HG02571 (cell line): Measurements from ENCODE around the gene EIF4G3.
"Not testable (repeated sequence)": the region's sequence is repeated elsewhere in the genome, so short reads cannot be mapped to it uniquely, and the experiment has no call there.

ENCODE experiments used
- ATAC-seq: cut with Tn5 transposase; IDR thresholded peaks from one replicate; pipeline ENCODE4 v1.9.1; 2021; ENCODE audit warnings: mild to moderate bottlenecking, moderate library complexity; ENCODE audit not compliant: unreplicated experiment

The EIF4G3 gene

DNA sequence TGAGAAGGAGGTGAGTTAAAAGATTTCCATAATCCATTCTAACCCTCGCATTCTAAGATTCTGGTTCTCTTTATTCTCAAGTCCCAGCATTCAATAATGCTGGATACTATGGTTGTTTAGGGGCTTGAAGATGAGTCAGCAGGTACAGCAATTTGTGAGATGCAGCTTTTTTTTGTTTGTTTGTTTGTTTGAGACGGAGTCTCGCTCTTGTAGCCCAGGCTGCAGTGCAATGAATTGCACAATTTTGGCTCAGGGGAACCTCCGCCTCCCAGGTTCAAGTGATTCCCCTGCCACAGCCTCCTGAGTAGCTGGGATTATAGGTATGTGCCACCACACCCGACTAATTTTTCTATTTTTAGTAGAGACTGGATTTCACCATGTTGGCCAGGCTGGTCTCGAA, 23.3 kb downstream of the EIF4G3 start:
- no peak for ATAC-seq

DNA sequence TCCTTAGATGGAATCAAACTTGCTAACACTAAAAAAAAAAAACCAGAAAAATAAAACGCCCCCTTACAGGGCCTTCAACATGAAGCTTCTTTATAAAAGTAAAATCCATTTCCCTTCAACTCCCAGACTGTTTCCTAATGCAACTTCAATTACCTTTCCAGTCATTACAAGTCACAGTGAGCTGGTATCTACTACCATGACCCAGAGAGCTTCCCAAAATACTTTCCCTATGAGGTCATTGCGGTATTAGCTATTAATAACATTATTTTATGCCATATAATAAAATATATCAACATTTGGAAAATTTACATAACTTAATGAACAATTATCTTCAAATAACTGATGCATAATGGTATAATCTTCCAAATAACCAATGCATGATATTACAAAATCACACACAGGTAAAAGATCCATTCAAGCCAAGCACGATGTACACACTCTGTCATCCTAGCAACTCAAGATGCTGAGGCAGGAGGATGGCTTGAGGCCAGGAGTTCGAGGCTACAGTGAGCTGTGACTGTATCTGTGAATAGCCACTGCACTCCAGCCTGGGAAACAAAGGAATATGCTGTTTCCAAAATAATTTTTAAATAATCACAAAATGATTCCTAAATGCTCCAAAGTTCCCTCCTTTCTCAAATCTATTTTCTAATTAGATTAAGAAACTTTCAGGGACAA, 24.1 kb downstream of the EIF4G3 start:
- ATAC-seq: no peak

DNA sequence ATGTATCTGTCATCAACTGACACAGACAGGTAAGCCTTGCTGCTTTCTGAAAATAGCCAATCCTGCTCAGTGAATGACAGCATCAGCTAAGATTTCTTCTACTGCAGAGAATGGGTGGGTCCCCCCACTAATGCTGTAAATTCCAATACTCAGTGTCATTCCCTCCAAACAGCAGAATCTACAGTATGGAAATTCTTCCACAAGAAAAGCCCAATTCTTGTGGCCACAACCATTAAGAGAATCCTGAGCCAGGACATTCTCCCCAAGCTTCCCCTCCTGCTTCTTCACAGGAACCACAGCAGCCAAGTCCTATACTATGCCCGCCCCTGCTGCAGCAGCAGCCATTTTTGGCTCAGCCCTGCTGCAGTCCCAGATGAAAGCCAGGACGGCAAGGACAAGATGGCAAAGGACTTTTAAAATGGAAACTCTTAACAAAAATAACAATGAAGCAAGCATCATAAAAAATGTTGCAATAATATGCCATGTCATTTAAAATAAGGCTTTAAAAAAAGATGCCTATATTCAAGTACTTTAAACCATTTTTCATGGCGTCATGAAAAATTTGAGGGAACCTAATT, 26.8 kb downstream of the EIF4G3 start:
- no peak for ATAC-seq

DNA sequence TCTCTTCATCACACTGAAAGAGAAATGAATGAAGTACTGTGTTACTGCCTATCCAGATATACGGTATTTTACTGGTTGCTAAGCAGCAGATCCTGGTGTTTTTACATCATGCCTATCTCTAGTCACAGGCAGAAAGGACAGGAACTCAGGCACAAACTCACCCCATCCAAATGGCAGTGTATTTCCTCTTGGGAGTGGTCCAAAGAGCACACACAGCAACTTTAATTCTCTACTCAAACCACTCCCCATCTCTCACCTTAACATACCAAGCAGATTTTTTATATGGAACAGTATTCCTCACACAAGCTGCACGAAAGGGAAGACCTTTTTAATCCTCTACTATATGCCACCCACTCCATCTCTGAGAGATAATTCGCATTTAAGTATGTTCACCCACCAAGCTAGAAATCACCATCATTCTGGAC, 27.3 kb downstream of the EIF4G3 start:
- no peak for ATAC-seq

DNA sequence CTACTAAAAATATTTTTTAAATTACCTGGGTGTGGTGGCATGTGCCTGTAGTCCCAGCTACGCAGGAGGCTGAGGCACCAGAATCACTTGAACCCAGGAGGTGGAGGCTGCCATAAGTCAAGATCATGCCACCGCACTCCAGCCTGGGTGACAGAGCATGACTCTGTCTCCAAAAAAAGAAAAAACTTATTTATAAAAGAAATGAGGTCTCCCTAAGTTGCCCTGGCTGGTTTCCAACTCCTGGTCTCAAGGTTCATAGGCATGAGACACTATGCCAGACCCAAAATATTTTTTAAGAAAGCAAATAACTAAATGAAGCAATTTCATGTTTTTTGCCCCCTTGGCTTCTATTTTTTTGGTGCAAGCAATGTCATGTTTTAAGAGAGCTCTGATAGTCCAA, 32.9 kb downstream of the EIF4G3 start:
- ATAC-seq: no peak

DNA sequence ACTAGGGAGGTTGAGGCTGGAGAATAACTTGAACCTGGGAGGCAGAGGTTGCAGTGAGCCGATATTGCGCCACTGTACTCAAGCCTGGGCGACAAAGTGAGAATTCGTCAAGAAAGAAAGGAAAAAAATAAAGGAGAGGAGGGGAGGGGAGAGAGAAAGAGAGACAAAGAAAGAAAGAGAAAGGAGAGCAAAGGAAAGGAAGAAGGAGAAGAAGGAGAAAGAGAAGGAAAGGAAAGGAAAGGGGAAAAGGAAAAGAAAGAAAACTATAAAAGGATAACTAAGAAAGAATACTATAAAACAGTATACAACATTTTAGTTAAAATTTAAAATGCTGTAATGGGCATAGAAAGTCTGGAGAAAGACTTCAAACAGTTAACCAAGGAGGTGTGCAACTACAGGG, 33.6 kb downstream of the EIF4G3 start:
- no peak for ATAC-seq

DNA sequence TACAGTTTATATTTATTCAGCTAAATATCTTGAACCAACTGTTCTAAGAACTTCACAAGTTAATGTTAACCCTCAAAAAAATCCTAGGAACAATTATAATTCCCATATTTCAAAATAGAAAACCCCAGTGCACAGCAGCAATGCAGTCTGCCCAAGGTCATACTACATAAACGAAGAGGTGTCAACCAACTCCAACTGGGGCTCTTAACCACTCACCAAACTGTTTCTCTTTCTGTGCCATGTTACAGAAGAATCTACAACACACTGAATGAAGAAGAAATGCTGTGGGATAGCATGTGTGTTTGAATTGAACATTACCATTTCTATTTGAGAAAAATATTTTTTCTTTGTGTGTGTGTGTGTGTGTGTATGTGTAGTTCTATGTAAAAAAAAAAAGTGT, 35.7 kb downstream of the EIF4G3 start:
- no peak for ATAC-seq

DNA sequence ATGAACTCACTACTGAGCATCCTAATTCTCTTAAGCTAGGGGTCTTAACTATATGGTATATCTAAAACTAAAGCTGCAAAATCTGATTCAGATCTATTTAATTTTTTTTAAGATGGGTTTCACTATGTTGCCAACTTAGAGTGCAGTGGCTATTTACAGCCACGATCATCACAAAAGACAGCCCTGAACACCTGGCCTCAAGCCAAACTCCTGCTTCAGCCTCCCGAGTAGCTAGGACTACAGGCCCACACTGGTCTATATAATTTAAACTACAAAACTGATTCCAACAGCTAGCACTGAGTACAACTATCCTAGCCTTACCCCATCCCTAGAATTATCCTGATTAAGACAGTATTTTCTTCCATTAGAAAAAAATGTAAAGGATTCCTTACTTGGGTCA, 37.1 kb downstream of the EIF4G3 start:
- no peak for ATAC-seq

DNA sequence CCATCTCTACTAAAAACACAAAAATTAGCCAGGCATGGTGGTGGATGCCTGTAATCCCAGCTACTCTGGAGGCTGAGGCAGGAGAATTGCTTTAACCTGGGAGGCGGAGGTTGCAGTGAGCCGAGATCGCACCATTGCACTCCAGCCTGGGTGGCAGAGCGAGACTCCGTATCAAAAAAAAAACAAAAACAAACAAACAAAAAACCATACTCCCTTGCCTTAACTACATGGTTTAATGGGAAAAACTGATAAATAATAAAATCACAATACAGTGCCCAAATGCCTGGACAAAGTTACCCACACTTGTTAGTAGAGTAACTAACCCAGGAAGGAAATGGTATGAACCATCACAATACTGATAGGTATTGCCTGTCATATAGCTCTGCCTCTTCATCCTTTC, 40.4 kb downstream of the EIF4G3 start:
- not testable (repeated sequence) for ATAC-seq

DNA sequence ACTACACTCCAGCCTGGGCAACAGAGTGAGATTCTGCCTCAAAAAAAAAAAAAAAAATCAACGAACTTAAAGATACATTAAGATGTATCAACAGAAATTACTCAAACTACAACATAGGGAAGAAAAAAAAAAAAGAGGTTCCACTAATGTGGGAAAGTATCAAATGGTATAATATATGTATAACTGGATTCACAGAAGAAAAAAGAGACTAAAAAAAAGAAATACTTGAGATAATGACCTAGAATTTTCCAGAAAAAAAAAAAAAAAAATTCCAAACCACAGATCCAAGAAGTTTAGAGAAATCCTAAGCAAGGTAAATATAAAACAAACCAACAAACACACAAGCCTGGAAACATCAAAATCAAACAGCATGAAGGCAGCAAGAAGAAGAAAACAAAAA, 45.5 kb downstream of the EIF4G3 start:
- no peak for ATAC-seq

DNA sequence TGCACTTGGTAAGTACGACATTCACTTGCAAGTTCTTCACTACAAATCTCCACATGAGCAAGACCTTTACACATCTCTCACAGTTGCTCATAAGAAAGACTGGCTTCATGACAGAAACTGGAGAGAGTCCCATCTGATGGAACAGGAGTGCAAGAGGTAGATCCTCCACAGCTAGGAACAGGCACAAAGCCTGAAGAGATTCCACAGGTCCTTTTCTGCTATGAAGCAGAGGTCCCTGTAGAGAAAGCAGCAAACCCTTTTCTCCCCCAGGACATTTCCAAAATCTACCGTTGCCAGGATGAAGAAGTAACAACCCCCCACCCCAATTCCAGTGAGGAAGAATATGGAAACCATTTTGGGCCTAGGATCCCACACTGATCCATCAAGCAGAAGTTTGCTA, 47.3 kb downstream of the EIF4G3 start:
- no peak for ATAC-seq

DNA sequence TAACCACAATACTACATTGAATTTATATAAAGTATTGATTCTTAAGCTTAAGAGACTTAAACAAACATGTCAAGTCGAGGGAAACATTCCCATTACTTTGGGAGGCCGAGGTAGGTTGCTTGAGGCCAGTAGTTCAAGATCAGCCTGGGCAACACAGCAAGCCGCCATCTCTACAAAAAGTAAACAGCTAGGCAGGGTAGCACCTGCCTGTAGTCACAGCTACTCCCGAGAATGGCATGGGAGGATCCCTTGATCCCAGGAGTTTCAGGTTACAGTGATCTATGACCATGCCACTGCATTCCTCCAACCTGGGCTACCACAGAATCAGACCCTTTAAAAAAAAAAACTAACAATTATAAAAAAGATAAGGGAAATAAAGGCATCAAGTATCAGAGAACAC, 50.4 kb downstream of the EIF4G3 start:
- no peak for ATAC-seq

DNA sequence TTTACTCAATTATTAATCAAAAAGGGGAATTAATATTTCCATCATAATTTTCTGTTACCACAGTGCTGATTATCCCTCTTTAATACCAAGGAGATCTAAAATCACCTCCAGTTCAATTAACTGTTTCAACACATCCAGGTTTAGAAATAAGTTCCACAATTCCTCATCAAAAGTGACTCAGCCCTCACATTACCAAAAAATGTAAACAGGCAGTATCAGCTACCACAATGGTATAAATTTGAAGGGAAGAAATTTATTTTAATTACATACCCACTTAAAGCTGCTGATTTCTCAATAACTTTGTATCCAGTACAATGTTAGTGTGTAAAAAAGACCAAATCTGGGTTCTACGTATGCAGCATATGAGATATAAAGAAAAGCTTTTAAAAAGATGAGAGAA, 51.9 kb downstream of the EIF4G3 start:
- no peak for ATAC-seq

DNA sequence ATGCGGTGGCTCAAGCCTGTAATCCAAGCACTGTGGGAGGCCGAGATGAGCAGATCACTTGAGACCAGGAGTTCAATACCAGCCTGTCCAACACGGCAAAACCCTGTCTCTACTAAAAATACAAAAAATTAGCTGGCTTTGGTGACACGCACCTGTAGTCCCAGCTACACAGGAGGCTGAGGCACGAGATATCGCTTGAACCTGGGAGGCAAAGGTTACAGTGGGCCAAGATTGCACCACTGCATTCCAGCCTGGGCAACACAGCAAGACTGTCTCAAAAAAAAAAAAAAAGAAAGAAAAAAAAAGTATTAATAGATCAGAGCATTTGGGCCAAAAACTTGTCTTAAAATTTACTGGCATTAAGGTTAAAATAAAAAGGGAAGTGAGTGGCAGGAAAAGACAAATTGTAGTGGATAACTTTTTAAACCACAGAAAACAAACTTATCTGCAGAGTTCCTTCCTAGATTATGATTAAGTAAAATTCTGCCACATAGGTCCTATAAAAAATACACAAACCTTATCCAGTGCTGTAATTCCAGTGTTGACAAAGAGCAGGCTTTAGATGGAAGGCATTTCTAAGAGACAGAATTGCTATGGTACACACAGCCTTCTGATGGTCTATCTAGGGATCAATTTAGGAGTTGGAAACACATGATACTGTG, 53.3 kb downstream of the EIF4G3 start:
- no peak for ATAC-seq

DNA sequence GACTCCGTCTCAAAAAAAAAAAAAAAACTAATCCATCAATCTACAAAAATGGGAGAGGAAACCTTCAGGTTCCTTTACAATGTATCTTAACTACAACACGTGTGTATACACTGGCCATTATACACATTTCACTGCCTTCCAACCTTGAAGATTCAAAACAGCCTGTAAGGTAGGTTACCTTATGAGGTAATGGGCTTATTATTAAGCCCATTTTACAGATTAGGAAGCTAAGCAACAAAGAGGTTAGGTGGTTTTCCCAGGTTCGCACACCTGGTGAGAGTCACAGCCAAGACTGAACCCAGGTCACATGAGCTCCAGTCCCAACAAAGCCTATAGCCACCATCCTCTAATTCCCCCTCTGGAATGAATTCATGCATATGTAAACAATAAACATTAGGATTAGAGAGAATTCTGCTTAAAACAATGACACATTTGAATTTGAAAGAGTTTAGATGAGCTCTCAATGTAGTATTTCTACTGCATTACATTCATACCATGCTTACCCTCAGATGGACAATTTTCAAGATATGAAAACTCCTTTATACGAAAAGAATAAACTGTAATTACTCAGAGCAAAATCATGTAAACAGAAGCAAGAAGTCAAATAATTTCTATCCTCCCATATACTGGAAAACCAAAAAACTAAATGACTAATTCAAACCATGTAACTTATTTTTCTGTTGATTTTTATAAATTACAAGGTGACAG, 54.8 kb downstream of the EIF4G3 start:
- no peak for ATAC-seq

DNA sequence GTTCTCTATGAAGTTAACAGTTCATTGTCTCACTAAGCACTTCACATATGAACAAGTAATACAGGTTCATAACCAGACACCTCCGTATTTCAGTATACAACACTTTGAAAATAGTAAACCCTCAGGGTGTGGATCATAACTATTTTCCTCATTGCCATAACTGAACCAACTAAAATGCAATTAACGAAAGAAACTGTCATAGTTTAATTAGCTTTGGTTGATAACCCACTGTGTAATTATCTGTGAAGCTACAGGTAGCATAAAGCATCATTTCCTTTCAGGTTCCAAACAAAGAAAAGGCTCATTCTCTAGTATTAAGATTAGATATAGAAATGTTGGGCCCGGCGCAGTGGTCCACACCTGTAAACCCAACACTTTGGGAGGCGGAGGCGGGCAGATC, 58.5 kb downstream of the EIF4G3 start:
- no peak for ATAC-seq

DNA sequence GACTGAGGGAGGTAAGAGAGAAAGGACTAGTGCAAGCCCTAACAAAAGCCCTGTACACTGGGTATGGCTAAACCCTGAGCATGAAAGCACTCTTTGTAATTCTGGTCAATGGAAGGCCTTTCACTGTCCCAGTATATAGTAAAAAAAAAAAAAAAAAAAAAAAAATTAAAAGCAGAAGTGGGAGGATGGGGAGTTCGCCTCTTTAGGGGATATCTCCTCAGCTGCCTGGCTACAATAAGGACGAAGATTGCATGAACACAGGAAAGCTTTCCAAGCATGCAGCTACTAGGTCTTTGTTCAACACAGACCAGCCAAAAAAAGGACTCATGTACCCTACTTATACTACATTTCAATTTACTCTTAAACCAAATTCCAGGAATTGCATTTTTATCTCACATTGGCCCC, 59.1 kb downstream of the EIF4G3 start:
- no peak for ATAC-seq

DNA sequence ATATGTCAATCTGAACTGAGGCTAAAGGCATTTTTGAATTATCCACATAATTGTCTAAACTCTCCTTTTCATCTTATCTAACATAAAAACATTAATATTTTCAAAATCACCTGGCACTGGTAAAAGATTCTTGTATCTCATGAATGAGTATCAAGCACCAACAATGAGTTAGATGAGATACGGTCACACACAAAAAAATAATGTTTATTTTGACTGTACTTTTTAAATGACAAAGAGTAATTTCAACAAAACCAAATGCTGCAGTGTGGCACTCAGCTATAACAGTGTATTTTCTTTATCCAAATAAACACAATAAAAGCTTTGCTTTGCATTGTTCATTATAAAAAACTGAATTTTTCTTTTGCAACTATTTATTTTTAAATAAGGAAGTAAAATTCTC, 59.5 kb downstream of the EIF4G3 start:
- ATAC-seq: no peak

DNA sequence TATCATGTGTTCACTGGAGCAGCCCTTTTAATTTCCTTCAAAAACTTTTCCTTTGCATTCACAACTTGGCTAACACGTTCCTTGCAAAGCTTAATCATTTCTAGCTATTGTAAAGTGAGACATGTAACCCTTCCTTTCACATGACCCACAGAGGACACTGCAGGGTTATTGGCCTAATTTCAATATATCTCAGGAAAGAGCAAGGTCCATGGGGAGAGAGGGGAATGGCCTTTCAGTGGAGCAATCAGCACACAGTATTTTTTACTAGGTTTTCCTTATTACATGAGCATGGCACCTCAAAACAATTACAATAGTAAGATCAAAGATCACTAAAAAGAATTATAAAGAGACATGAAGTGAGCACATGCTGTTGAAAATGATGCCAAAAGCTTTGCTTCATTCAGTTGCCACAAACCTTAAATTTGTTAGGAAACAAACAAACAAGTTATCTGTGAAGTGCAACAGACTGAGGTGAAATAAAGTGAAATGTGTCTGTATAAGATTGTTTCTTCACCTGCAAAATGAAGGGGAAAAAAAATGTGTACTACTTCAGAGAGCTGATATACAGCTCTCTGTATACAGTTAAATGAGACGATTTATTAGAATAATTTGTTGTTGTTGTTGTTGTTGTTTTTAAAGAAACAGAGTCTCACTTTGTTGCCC, 61.5 kb downstream of the EIF4G3 start:
- no peak for ATAC-seq

DNA sequence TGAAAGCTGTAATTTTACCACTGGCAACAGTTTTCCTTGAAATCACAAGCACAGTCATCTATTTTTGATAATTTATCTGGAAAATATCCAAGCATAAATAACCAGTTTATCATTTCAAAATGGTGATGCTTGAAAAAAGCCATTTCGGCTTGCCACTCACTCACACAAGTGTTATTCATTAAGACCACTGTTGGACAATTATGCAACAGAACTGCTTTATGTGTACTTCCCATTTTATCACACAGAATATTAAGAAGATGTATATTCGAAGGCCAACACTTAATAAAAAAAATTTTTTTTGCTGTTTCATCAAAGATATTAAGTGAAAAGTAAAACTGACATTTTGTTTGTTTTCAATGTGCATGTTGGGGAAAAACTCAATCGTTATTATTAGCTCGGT, 62.3 kb downstream of the EIF4G3 start:
- ATAC-seq: no peak

DNA sequence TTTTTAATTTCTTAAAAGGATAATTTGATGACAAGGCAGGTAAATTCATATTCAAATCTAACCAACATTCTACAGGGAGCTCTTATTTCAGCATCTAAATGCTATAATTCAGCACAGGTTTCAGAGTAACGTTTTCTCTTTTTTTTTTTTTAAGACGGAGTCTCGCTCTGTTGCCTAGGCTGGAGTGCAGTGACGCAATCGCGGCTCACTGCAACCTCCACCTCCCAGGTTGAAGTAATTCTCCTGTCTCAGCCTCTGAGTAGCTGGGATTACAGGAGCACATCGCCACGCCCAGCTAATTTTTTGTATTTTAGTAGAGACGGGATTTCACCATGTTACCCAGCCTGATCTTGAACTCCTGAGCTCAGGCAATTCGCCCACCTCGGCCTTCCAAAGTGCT, 66.5 kb downstream of the EIF4G3 start:
- ATAC-seq: no peak
